ENCODE data around the gene MANSC4.

Gene MANSC4

GRCh38 chr12:27812502-27812901 lies 32.5 kb upstream of the MANSC4 start:
- DNase-seq (no peak), ATAC-seq (replicated peaks) (no peak)
- peaks cover 0 to 2% of the 10 kb centered on the region in 2 donors for H3K4me1 Mint-ChIP-seq (ENCODE audit: low read depth in 2 of 2)
- H3K27ac Mint-ChIP-seq = no peak overlapping the region
- H3K36me3 Mint-ChIP-seq (ENCODE audit: insufficient read depth) = no peaks in the 10 kb centered on the region
- H3K27me3 Mint-ChIP-seq = peaks cover 34 to 53% of the 10 kb centered on the region in 2 donors
- no peak overlapping the region for H3K4me3 Mint-ChIP-seq
- H3K9me3 Mint-ChIP-seq = no peaks in the 10 kb centered on the region

- Mint-ChIP-seq H3K27me3 (peaks cover 36 to 44% of the 10 kb centered on the region in 2 donors), H3K4me1 (ENCODE audit: low read depth in 2 of 2) (peaks cover 0 to 12% of the 10 kb centered on the region in 2 donors), H3K36me3 (ENCODE audit: insufficient read depth) (peaks cover 4% of the 10 kb centered on the region)
Observed at GRCh38 chr12:27810756-27811155, 30.7 kb upstream of the MANSC4 start.

DNA sequence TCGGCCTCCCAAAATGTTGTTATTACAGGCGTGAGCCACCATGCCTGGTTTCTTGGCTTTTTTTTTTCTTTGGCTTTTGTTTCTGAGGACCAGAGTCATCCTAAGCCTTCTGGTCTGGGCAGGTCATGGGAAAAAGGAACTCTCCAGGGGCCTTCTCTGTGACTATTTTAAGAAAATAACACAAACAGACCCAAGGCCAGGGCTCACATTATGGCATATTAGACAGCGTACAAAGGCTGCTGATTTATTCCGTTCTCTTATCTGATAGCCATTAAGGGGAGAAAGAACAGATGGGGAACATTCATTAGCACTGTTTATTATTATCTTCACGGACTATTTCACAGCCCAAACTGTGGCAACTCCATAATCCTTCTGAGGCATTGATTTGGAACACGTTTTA lies 28.8 kb upstream of the MANSC4 start:
- no peak for ATAC-seq (replicated peaks)
- H3K27me3 Mint-ChIP-seq = peaks cover 38 to 39% of the 10 kb centered on the region in 2 donors
- peaks cover 0 to 12% of the 10 kb centered on the region in 2 donors for H3K4me1 Mint-ChIP-seq (ENCODE audit: low read depth in 2 of 2)
- no peak for DNase-seq
- no peak overlapping the region for H3K4me3 Mint-ChIP-seq
- H3K27ac Mint-ChIP-seq = no peak overlapping the region
- no peaks in the 10 kb centered on the region for H3K9me3 Mint-ChIP-seq
- H3K36me3 Mint-ChIP-seq (ENCODE audit: insufficient read depth) = peaks cover 4% of the 10 kb centered on the region

More at GRCh38 chr12:27810756-27811155, 30.7 kb upstream of the MANSC4 start:
- H3K4me3 Mint-ChIP-seq = no peak overlapping the region
- ATAC-seq (replicated peaks) (no peak), DNase-seq (no peak)
- H3K27ac Mint-ChIP-seq = no peak overlapping the region
- no peaks in the 10 kb centered on the region for H3K9me3 Mint-ChIP-seq

- Mint-ChIP-seq H3K27ac (peak overlapping the region in 1 of 2 donors; percentile 55), H3K4me1 (ENCODE audit: low read depth in 2 of 2) (peaks cover 0 to 12% of the 10 kb centered on the region in 2 donors), H3K27me3 (peaks cover 31 to 35% of the 10 kb centered on the region in 2 donors), H3K4me3 (peak overlapping the region in 1 of 2 donors; percentile 63), H3K36me3 (ENCODE audit: insufficient read depth) (peaks cover 4% of the 10 kb centered on the region), H3K9me3 (no peaks in the 10 kb centered on the region)
- ATAC-seq (replicated peaks) (peak; percentile 94), DNase-seq (peak in 2 of 3 experiments; percentile 25 to 33)
Observed at GRCh38 chr12:27807063-27807703, 27.1 kb upstream of the MANSC4 start.

GRCh38 chr12:27806259-27806658 lies 26.2 kb upstream of the MANSC4 start:
- Mint-ChIP-seq H3K4me3 (peak overlapping the region in 1 of 2 donors; percentile 63), H3K27ac (peak overlapping the region in 1 of 2 donors; percentile 55), H3K4me1 (ENCODE audit: low read depth in 2 of 2) (peaks cover 0 to 12% of the 10 kb centered on the region in 2 donors), H3K9me3 (no peaks in the 10 kb centered on the region), H3K27me3 (peaks cover 22 to 28% of the 10 kb centered on the region in 2 donors), H3K36me3 (ENCODE audit: insufficient read depth) (peaks cover 4% of the 10 kb centered on the region)
- no peak for ATAC-seq (replicated peaks)
- DNase-seq = no peak

DNA sequence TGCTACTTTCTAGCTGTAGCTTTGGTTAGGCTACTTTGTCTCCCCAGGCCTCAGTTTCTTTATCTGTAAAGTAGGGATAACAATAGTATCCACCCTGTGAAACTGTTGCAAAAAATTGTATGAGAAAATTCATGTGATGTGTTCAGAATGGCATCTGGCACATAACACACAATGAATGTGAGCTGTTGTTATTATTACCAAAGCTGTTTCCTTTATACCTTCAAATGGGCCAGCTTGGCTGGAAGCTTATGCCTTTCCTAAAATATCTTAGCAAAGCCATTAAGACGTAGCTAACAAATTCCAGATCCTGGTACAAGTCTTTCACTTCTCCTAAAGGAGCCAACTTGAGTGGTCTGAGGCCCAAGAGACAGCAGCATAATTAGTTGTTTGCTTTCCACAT lies 25.2 kb upstream of the MANSC4 start:
- DNase-seq (no peak), ATAC-seq (replicated peaks) (no peak)
- Mint-ChIP-seq H3K27ac (no peak overlapping the region), H3K36me3 (ENCODE audit: insufficient read depth) (peaks cover 4% of the 10 kb centered on the region), H3K9me3 (no peaks in the 10 kb centered on the region), H3K4me3 (no peak overlapping the region), H3K27me3 (peaks cover 11 to 20% of the 10 kb centered on the region in 2 donors), H3K4me1 (ENCODE audit: low read depth in 2 of 2) (peaks cover 4 to 16% of the 10 kb centered on the region in 2 donors)

- ATAC-seq (replicated peaks) = no peak
- Mint-ChIP-seq H3K4me1 (ENCODE audit: low read depth in 2 of 2) (peaks cover 4 to 16% of the 10 kb centered on the region in 2 donors), H3K4me3 (no peak overlapping the region), H3K36me3 (ENCODE audit: insufficient read depth) (peaks cover 10% of the 10 kb centered on the region), H3K27ac (no peak overlapping the region), H3K27me3 (peaks cover 4 to 9% of the 10 kb centered on the region in 2 donors), H3K9me3 (no peaks in the 10 kb centered on the region)
- no peak for DNase-seq
Observed at GRCh38 chr12:27802936-27803335, 22.9 kb upstream of the MANSC4 start.

DNA sequence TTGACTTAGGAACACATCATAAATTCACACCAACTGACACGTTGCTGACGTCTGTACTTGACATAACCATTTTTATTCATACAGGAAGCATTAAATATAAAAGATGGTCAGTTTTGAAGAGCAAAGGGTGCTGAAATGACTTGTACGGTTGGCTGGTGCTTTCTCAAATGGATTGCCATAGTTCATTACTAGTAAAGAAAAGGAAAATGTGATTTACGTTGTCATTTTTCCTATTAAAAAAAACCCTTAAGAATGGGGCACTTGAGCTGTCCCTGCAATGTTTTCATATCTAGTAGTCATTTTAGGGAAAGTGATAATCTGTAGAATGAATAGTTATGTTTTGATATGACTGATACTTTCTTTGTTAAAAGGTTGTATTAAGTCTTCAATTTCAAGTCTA lies 22.5 kb upstream of the MANSC4 start:
- H3K4me3 Mint-ChIP-seq = no peak overlapping the region
- no peak for ATAC-seq (replicated peaks)
- H3K36me3 Mint-ChIP-seq (ENCODE audit: insufficient read depth) = peaks cover 14% of the 10 kb centered on the region
- no peaks in the 10 kb centered on the region for H3K9me3 Mint-ChIP-seq
- H3K27me3 Mint-ChIP-seq = peaks cover under 1 to 9% of the 10 kb centered on the region in 2 donors
- peak overlapping the region in 1 of 2 donors; percentile 39 for H3K27ac Mint-ChIP-seq
- DNase-seq = no peak
- peaks cover 4 to 14% of the 10 kb centered on the region in 2 donors for H3K4me1 Mint-ChIP-seq (ENCODE audit: low read depth in 2 of 2)

- Mint-ChIP-seq H3K27ac (peak overlapping the region in 1 of 2 donors; percentile 39), H3K4me3 (no peak overlapping the region), H3K9me3 (no peaks in the 10 kb centered on the region), H3K27me3 (peaks cover 0 to 9% of the 10 kb centered on the region in 2 donors), H3K4me1 (ENCODE audit: low read depth in 2 of 2) (peaks cover 4 to 10% of the 10 kb centered on the region in 2 donors), H3K36me3 (ENCODE audit: insufficient read depth) (peaks cover 20% of the 10 kb centered on the region)
- DNase-seq (no peak), ATAC-seq (replicated peaks) (no peak)
Observed at GRCh38 chr12:27801630-27802029, 21.6 kb upstream of the MANSC4 start.

GRCh38 chr12:27800819-27801218 lies 20.8 kb upstream of the MANSC4 start:
- H3K27me3 Mint-ChIP-seq = peaks cover 0 to 3% of the 10 kb centered on the region in 2 donors
- ATAC-seq (replicated peaks) (no peak), DNase-seq (no peak)
- no peaks in the 10 kb centered on the region for H3K9me3 Mint-ChIP-seq
- peak overlapping the region in 1 of 2 donors; percentile 87 for H3K27ac Mint-ChIP-seq
- H3K4me3 Mint-ChIP-seq = no peak overlapping the region
- H3K4me1 Mint-ChIP-seq (ENCODE audit: low read depth in 2 of 2) = peaks cover 4% of the 10 kb centered on the region in 2 donors
- H3K36me3 Mint-ChIP-seq (ENCODE audit: insufficient read depth) = peaks cover 20% of the 10 kb centered on the region

- Mint-ChIP-seq H3K36me3 (ENCODE audit: insufficient read depth) (peaks cover 26% of the 10 kb centered on the region), H3K27me3 (no peaks in the 10 kb centered on the region), H3K27ac (no peak overlapping the region), H3K4me1 (ENCODE audit: low read depth in 2 of 2) (peaks cover 4% of the 10 kb centered on the region in 2 donors), H3K9me3 (no peaks in the 10 kb centered on the region), H3K4me3 (no peak overlapping the region)
- ATAC-seq (replicated peaks) = no peak
- DNase-seq = no peak
Observed at GRCh38 chr12:27797301-27798025, 17.4 kb upstream of the MANSC4 start.

DNA sequence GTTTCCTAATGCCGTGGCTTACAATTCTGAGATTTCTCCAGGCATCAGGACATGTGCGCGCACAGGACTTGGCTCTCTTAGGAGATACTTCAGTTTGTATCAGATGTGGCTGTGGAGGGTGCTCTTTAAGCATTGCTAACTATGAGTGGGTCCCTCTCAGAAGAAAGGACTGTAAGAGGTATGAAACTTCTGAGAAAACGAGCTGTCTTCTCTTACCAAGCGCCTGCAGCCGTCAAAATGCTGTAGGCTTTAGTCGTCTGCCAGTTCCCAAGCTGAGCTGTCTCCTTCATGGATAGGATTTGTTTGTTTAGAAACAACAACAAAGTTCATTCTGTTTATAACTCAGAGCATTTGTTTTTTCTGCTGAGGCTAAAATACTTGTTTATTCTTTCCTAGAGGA lies 16.1 kb upstream of the MANSC4 start:
- DNase-seq (no peak), ATAC-seq (replicated peaks) (no peak)
- peaks cover 4% of the 10 kb centered on the region in 2 donors for H3K4me1 Mint-ChIP-seq (ENCODE audit: low read depth in 2 of 2)
- peaks cover 36% of the 10 kb centered on the region for H3K36me3 Mint-ChIP-seq (ENCODE audit: insufficient read depth)
- H3K9me3 Mint-ChIP-seq = no peaks in the 10 kb centered on the region
- H3K27me3 Mint-ChIP-seq = no peaks in the 10 kb centered on the region
- no peak overlapping the region for H3K4me3 Mint-ChIP-seq
- peak overlapping the region in 1 of 2 donors; percentile 31 for H3K27ac Mint-ChIP-seq

DNA sequence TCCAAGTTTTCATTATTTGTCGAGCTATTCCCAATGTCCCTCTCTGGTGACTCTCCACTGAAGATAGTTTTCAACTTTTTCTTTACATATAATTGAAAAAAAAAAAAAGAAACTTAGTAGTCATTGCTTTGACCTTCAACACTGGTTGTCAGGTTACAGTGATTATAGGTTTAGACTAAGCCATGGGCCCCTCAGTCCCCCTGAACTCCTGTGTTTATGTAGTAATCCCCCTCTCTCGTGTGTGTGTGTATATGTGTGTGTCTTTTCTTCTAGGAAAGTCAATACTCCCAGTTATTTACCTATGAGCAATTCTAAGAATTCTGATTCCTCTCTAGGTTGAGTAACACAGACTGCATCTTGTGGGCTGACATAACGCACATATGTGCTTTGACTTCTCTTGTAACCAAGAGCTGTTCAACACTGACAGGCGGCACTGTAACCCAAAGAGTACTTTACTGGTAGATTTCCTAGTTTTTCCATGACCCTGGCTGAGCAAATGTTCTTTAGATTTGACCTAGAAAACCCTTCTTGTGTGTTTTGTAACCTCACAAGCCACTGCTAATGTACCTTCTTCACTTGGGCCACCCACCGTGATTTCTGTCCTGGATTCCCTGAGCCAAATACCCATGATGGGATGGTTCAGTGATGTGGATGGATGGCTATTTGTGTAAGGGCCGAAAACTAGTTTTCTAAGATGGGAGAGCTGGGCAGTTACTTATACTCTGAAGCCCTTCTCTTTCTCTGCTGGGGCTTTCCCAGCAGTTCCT lies 15.0 kb upstream of the MANSC4 start:
- Mint-ChIP-seq H3K27ac (peak overlapping the region; percentile 30 to 31), H3K4me3 (no peak overlapping the region), H3K4me1 (ENCODE audit: low read depth in 2 of 2) (peaks cover 0 to 2% of the 10 kb centered on the region in 2 donors), H3K36me3 (ENCODE audit: insufficient read depth) (peaks cover 36% of the 10 kb centered on the region), H3K27me3 (no peaks in the 10 kb centered on the region), H3K9me3 (no peaks in the 10 kb centered on the region)
- DNase-seq (no peak), ATAC-seq (replicated peaks) (no peak)

Measured in effector memory CD8-positive, alpha-beta T cell (primary cell).